HepG2 (cell line): ENCODE data around the gene PTCH1. TPM values are rescaled to one million over a fixed set of nuclear protein-coding genes. Genes with fewer than 3 reads are reported as not detected.

Source experiments
- ATAC-seq: fragments of 200-7000 bp; cut with Tn5 transposase; 3 replicates; pipeline ENCODE4 v1.9.1; 2020; ENCODE audit warnings: mild to moderate bottlenecking, moderate library complexity
- BruUV-seq: library from RNA; stranded (reverse); fragments of 400-500 nt; replicated peaks from 2 replicates; lab custom pipeline; 2021; lab: Mats Ljungman, UMichigan
- CTCF ChIA-PET: fragments of 300-600 bp; formaldehyde crosslinking; extraction: SDS; loops from one replicate; lab custom pipeline; 2021; ENCODE audit warnings: low total read pairs, inconsistent platforms, low intra/inter-chr PET ratio; lab: Yijun Ruan, JAX
- POLR2A ChIA-PET: fragments of 350-600 bp; sonication (Branson Sonifier 250); formaldehyde crosslinking; loops from one replicate; lab custom pipeline; 2020; ENCODE audit warnings: antibody characterized with exemption, inconsistent platforms; lab: Yijun Ruan, JAX
- DNase-seq: peaks from one replicate; pipeline ENCODE4 v3.0.0-alpha.2; 2015; ENCODE audit warnings: low spot score
- FAIRE-seq: peaks from 3 replicates; lab custom pipeline; 2011; peaks lifted over from hg19 to GRCh38; lab: Jason Lieb, UNC
- H2AFZ ChIP-seq: one replicate; pipeline ENCODE4 v1.6.1; 2011; ENCODE audit warnings: low read length, inconsistent platforms
- H3K27ac ChIP-seq: fragments of 300-600 bp; 3 replicates; pipeline ENCODE4 v1.8.0; 2011; ENCODE audit warnings: mixed run types, mild to moderate bottlenecking, mixed read lengths, low read length, inconsistent platforms; ENCODE audit not compliant: insufficient read depth; ENCODE audit errors: extremely low read length
- H3K27me3 ChIP-seq, 2 experiments: fragments of 200-600 bp in 1 of 2; 2 replicates in 1 of 2; 3 replicates in 1 of 2; pipeline versions ENCODE4 v1.6.0 to v1.8.0; 2011; ENCODE audit warnings: low read length in 2 of 2, mild to moderate bottlenecking in 2 of 2, moderate library complexity in 2 of 2, inconsistent platforms in 1 of 2; ENCODE audit not compliant: insufficient read depth in 2 of 2, control insufficient read depth in 1 of 2
- H3K36me3 ChIP-seq, 2 experiments: fragments of 200-600 bp in 1 of 2; replicated peaks in 1 of 2; 2 replicates in 1 of 2; 3 replicates in 1 of 2; pipeline versions ENCODE4 v1.5.1 to v1.8.0; 2011; ENCODE audit warnings: low read length in 2 of 2, inconsistent platforms in 1 of 2; ENCODE audit not compliant: insufficient read depth in 2 of 2, control insufficient read depth in 1 of 2
- H3K4me1 ChIP-seq: 2 replicates; pipeline ENCODE4 v1.5.1; 2012; ENCODE audit warnings: low read length, inconsistent platforms; ENCODE audit not compliant: insufficient read depth
- H3K4me2 ChIP-seq: 2 replicates; pipeline ENCODE4 v1.6.0; 2011; ENCODE audit warnings: low read depth, low read length, inconsistent platforms
- H3K4me3 ChIP-seq, 3 experiments: fragments of 200-600 bp in 1 of 3; sonication (generic), shearing (Covaris generic) in 1 of 3; replicated peaks in 1 of 3; 2 replicates each; pipeline ENCODE4 v1.5.1; 2011 to 2016; ENCODE audit warnings: low read length in 3 of 3, inconsistent platforms in 2 of 3, low read depth in 2 of 3, mild to moderate bottlenecking in 2 of 3, control low read depth in 1 of 3, mixed read lengths in 1 of 3; ENCODE audit not compliant: insufficient read depth in 1 of 3
- H3K79me2 ChIP-seq: one replicate; pipeline ENCODE4 v1.6.1; 2011; ENCODE audit warnings: low read length, inconsistent platforms; ENCODE audit not compliant: insufficient read depth
- H3K9ac ChIP-seq: 2 replicates; pipeline ENCODE4 v1.6.0; 2011; ENCODE audit warnings: mild to moderate bottlenecking, low read depth, low read length, inconsistent platforms; ENCODE audit not compliant: insufficient read depth
- H3K9me3 ChIP-seq: 2 replicates; pipeline ENCODE4 v1.5.1; 2012; ENCODE audit warnings: mild to moderate bottlenecking, low read length
- H4K20me1 ChIP-seq: 2 replicates; pipeline ENCODE4 v1.6.0; 2011; ENCODE audit warnings: inconsistent platforms, mild to moderate bottlenecking, low read length, moderate library complexity; ENCODE audit not compliant: insufficient read depth
- KLF6 ChIP-seq: IDR thresholded peaks from 2 replicates; pipeline ENCODE4 v1.8.0; 2016; ENCODE audit warnings: missing biosample characterization, missing genetic modification reagents
- NR1H2 ChIP-seq: sonication (generic); formaldehyde crosslinking; IDR thresholded peaks from 2 replicates; pipeline ENCODE4 v1.8.1; 2022; ENCODE audit warnings: low read depth, missing genetic modification reagents, borderline replicate concordance
- SRY ChIP-seq: sonication (generic); formaldehyde crosslinking; IDR thresholded peaks from 2 replicates; pipeline ENCODE4 v1.8.0; 2022; ENCODE audit warnings: mild to moderate bottlenecking, missing genetic modification reagents
- ZNF616 ChIP-seq: sonication (generic); formaldehyde crosslinking; IDR thresholded peaks from 2 replicates; pipeline ENCODE4 v1.5.0; 2020; ENCODE audit warnings: low read depth, mild to moderate bottlenecking, missing genetic modification reagents
- WGBS: methylation state at CpG from one replicate; pipeline ENCODE4 v1.1.6; 2017; ENCODE audit warnings: low lambda C conversion rate; 5-methylcytosine and 5-hydroxymethylcytosine counted together
- in situ Hi-C: cut with HindIII; loops from 2 replicates; pipeline ENCODE4 v1.10.0; 2017; ENCODE audit warnings: low pct_unique_long_range_greater_than_20kb; ENCODE audit not compliant: extremely low pct_ligation_motif_present
- intact Hi-C: fragments of 100-400 bp; cut with micrococcal nuclease; formaldehyde crosslinking; loops from one replicate; pipeline ENCODE4 v1.10.0; 2022; ENCODE audit not compliant: unreplicated experiment
- polyA plus RNA-seq, 8 experiments: library from polyadenylated mRNA; depleted of rRNA in 3 of 8; stranded (reverse) in 7 of 8; unstranded in 1 of 8; fragments of >200 nt; fragmentation: Illumina TruSeq in 4 of 8; extraction: Trizol in 4 of 8; gene quantifications; 2 replicates each; pipeline versions ENCODE4 v1.2.1 to v1.2.3, GENCODE V29; 2011 to 2016; ENCODE audit warnings: low read depth in 4 of 8, missing spikeins in 1 of 8, mixed read lengths in 1 of 8; ENCODE audit not compliant: insufficient read depth in 1 of 8
- total RNA-seq, 5 experiments: library from RNA; depleted of rRNA; stranded (reverse); fragments of >200 nt; fragmentation: Illumina TruSeq; extraction: Trizol; gene quantifications; 2 replicates each; pipeline ENCODE4 v1.2.3, GENCODE V29; 2016; ENCODE audit warnings: low read depth in 1 of 5
- TF ChIP-seq, protein P1 (sequence below), 2 experiments: sonication (generic) in 1 of 2; formaldehyde crosslinking in 1 of 2; IDR thresholded peaks; 2 replicates each; pipeline versions ENCODE4 v1.6.1 to v1.9.0; 2014 to 2022; ENCODE audit warnings: antibody characterized with exemption in 1 of 2, borderline replicate concordance in 1 of 2, inconsistent platforms in 1 of 2, low read depth in 1 of 2, missing genetic modification reagents in 1 of 2
- TF ChIP-seq, protein P2 (sequence below): sonication (generic); formaldehyde crosslinking; IDR thresholded peaks from 2 replicates; pipeline ENCODE4 v1.4.0; 2020; ENCODE audit warnings: missing genetic modification reagents

Gene PTCH1
- total and polyA plus RNA-seq, 2 of the 13 experiments (the other 11 are each of a cell fraction or from before 2014, with no cell fraction given): 2.8 to 3.9 TPM

DNA sequence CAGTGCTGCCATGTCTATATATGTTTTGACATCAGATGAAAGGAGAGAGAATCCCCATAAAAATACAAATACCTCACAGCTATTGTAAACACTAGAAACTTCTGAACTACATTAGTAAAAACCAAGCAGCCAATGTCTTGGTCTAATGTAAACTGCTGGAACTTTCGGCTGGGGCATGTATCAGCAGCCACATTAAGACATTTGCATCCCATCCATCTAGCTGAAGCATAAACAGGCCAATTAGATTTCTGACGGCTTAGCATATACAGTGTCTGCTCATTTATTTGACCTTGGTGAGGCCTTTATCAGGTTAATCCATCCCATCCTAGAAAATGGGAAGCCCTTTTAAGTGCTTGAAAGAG lies 65.7 kb downstream of the PTCH1 start (continued):
- TF ChIP-seq, protein P1, sequence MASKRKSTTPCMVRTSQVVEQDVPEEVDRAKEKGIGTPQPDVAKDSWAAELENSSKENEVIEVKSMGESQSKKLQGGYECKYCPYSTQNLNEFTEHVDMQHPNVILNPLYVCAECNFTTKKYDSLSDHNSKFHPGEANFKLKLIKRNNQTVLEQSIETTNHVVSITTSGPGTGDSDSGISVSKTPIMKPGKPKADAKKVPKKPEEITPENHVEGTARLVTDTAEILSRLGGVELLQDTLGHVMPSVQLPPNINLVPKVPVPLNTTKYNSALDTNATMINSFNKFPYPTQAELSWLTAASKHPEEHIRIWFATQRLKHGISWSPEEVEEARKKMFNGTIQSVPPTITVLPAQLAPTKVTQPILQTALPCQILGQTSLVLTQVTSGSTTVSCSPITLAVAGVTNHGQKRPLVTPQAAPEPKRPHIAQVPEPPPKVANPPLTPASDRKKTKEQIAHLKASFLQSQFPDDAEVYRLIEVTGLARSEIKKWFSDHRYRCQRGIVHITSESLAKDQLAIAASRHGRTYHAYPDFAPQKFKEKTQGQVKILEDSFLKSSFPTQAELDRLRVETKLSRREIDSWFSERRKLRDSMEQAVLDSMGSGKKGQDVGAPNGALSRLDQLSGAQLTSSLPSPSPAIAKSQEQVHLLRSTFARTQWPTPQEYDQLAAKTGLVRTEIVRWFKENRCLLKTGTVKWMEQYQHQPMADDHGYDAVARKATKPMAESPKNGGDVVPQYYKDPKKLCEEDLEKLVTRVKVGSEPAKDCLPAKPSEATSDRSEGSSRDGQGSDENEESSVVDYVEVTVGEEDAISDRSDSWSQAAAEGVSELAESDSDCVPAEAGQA (IDR thresholded peaks at IDR 0.05; ENCODE audit: low read depth): no peak
- TF ChIP-seq, protein P1 (CRISPR knock-in tag; IDR thresholded peaks at IDR 0.05; ENCODE audit: borderline replicate concordance): no peak

DNA sequence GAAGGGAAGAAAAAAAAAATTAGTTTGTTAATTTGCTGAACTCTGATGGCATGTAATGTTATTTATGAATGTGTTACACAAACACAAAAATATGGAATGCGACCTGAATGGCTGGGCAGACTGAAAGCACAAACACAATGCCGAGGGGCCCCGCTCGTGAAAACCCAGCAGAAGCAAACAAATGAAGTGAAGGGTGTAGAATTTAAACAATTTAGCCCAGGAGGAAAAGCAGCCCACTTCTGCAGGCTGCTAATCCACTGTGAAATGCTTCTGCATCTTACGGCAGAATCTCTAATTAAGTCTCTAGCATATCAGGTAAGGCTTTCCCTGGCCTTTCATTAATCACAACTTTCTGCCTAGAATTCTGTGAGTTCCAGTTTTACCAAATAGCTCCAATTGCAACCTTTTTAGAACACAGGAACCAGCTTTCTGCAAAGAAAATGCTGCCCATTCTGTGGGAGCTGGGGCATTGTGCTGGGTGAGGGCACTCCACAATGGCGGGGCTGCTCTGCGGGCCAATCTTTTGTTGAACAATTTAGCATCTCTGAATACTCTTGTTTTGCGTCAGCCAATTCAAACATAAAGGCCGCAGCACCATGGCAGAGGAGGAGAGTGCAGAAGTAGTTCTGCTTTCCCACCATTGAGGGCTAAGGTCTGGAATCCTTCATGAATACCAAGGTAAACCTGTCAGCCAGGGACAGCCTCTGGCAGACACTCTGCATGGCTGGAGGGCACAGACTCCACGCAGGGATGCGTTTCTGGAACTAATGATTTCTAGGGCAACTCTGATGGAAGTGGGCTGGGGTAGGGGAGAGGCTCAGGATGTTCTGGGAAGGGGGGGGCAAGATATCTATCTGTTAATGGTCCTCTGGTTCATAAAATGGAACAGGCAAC lies 66.4 kb downstream of the PTCH1 start:
- Histone ChIP-seq H3K4me2 (no peak overlapping the region), H4K20me1 (no peaks in the 10 kb centered on the region), H3K27ac (no peak overlapping the region), H2AFZ (no peak overlapping the region), H3K4me3 (no peak overlapping the region), H3K9me3 (no peaks in the 10 kb centered on the region), H3K9ac (no peak overlapping the region), H3K4me1 (no peaks in the 10 kb centered on the region), H3K27me3 (no peaks in the 10 kb centered on the region), H3K36me3 (peaks cover 18 to 51% of the 10 kb centered on the region in 2 experiments), H3K79me2 (no peaks in the 10 kb centered on the region)
- in situ Hi-C loops (no loop called here), intact Hi-C loops (no loop called here)
- ATAC-seq: no peak
- no TSS peak for BruUV-seq
- CTCF ChIA-PET: no interaction called here
- POLR2A ChIA-PET: no interaction called here
- DNase-seq: no peak
- WGBS: 97% methylated on average over 11 of the region's 11 CpGs
- FAIRE-seq: no peak
- no peak for TF ChIP-seq ZNF616 (CRISPR knock-in tag)
- TF ChIP-seq NR1H2 (CRISPR knock-in tag): no peak
- no peak for TF ChIP-seq SRY
- TF ChIP-seq, protein P1 (IDR thresholded peaks at IDR 0.05; ENCODE audit: low read depth): no peak
- TF ChIP-seq, protein P1 (CRISPR knock-in tag; IDR thresholded peaks at IDR 0.05; ENCODE audit: borderline replicate concordance): no peak
- no peak for TF ChIP-seq KLF6 (CRISPR knock-in tag)
- TF ChIP-seq, protein P2, sequence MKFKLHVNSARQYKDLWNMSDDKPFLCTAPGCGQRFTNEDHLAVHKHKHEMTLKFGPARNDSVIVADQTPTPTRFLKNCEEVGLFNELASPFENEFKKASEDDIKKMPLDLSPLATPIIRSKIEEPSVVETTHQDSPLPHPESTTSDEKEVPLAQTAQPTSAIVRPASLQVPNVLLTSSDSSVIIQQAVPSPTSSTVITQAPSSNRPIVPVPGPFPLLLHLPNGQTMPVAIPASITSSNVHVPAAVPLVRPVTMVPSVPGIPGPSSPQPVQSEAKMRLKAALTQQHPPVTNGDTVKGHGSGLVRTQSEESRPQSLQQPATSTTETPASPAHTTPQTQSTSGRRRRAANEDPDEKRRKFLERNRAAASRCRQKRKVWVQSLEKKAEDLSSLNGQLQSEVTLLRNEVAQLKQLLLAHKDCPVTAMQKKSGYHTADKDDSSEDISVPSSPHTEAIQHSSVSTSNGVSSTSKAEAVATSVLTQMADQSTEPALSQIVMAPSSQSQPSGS: no peak
